Embryonic facial prominence (tissue), 1 donor: ENCODE results near the gene SUMF1.
"Not testable (repeated sequence)": the region's sequence is repeated elsewhere in the genome, so short reads cannot be mapped to it uniquely, and the experiment has no call there.

Source experiments
- DNase-seq: peaks from one replicate; pipeline ENCODE4 v3.0.0-alpha.2; 2016; ENCODE audit errors: extremely low spot score

Gene SUMF1

GRCh38 chr3:4461468-4462090, 5.5 kb downstream of the SUMF1 start:
- DNase-seq, result no peak

- no peak for DNase-seq
Observed at GRCh38 chr3:4460334-4460733, 6.7 kb downstream of the SUMF1 start.

GRCh38 chr3:4458961-4459360, 8.1 kb downstream of the SUMF1 start:
- no peak for DNase-seq

- DNase-seq, result not testable (repeated sequence)
Observed at GRCh38 chr3:4456780-4457179, 10.3 kb downstream of the SUMF1 start.

GRCh38 chr3:4454142-4454541, 12.9 kb downstream of the SUMF1 start:
- no peak for DNase-seq

GRCh38 chr3:4449043-4449805, 17.8 kb downstream of the SUMF1 start:
- DNase-seq, result no peak

- DNase-seq, result no peak
Observed at GRCh38 chr3:4448187-4448586, 18.9 kb downstream of the SUMF1 start.

- no peak for DNase-seq
Observed at GRCh38 chr3:4447295-4447999, 19.6 kb downstream of the SUMF1 start.

GRCh38 chr3:4440951-4441350, 26.1 kb downstream of the SUMF1 start:
- no peak for DNase-seq

GRCh38 chr3:4438296-4438695, 28.8 kb downstream of the SUMF1 start:
- no peak for DNase-seq

GRCh38 chr3:4432259-4432658, 34.8 kb downstream of the SUMF1 start:
- no peak for DNase-seq

- no peak for DNase-seq
Observed at GRCh38 chr3:4429648-4430350, 37.3 kb downstream of the SUMF1 start.

GRCh38 chr3:4426782-4427344, 40.2 kb downstream of the SUMF1 start:
- DNase-seq, result peak; percentile 69

GRCh38 chr3:4426261-4426781, 40.7 kb downstream of the SUMF1 start:
- DNase-seq, result no peak

GRCh38 chr3:4425707-4426106, 41.4 kb downstream of the SUMF1 start:
- no peak for DNase-seq

- no peak for DNase-seq
Observed at GRCh38 chr3:4425055-4425454, 42.0 kb downstream of the SUMF1 start.

- DNase-seq, result no peak
Observed at GRCh38 chr3:4421121-4421520, 45.9 kb downstream of the SUMF1 start.

- DNase-seq, result no peak
Observed at GRCh38 chr3:4419920-4420319, 47.1 kb downstream of the SUMF1 start.

GRCh38 chr3:4419386-4419785, 47.7 kb downstream of the SUMF1 start:
- no peak for DNase-seq

- DNase-seq, result no peak
Observed at GRCh38 chr3:4418156-4418555, 48.9 kb downstream of the SUMF1 start.

- no peak for DNase-seq
Observed at GRCh38 chr3:4417449-4417848, 49.6 kb downstream of the SUMF1 start.

GRCh38 chr3:4416961-4417360, 50.1 kb downstream of the SUMF1 start:
- DNase-seq, result no peak
